H9 (cell line): ENCODE results near the gene ARHGAP40. TPM values are rescaled to one million over a fixed set of nuclear protein-coding genes. Genes with fewer than 3 reads are reported as not detected.

Source experiments
- DNase-seq: peaks from one replicate; pipeline ENCODE4 v3.0.0-alpha.2; 2017
- H2AFZ ChIP-seq: one replicate; pipeline ENCODE4 v1.6.1; 2013; ENCODE audit warnings: mild to moderate bottlenecking, low read length, control low read depth, moderate library complexity
- H2AK5ac ChIP-seq: 2 replicates; pipeline ENCODE4 v1.6.1; 2013; ENCODE audit warnings: low read length, control low read depth, mixed read lengths; ENCODE audit not compliant: insufficient read length
- H2BK120ac ChIP-seq: one replicate; pipeline ENCODE4 v1.6.1; 2013; ENCODE audit warnings: low read depth, mild to moderate bottlenecking, low read length, control low read depth, inconsistent platforms; ENCODE audit not compliant: poor library complexity, severe bottlenecking
- H2BK12ac ChIP-seq: 2 replicates; pipeline ENCODE4 v1.6.1; 2013; ENCODE audit warnings: low read length, control low read depth, mixed read lengths, low read depth; ENCODE audit not compliant: insufficient read length
- H2BK15ac ChIP-seq: 2 replicates; pipeline ENCODE4 v1.6.1; 2013; ENCODE audit warnings: low read depth, low read length, control low read depth
- H2BK20ac ChIP-seq: one replicate; pipeline ENCODE4 v1.6.1; 2013; ENCODE audit warnings: low read depth, mild to moderate bottlenecking, low read length, control low read depth, inconsistent platforms; ENCODE audit not compliant: poor library complexity, severe bottlenecking
- H2BK5ac ChIP-seq: 2 replicates; pipeline ENCODE4 v1.6.1; 2013; ENCODE audit warnings: low read length, control low read depth, mixed read lengths; ENCODE audit not compliant: insufficient read length
- H3K14ac ChIP-seq: 2 replicates; pipeline ENCODE4 v1.6.1; 2013; ENCODE audit warnings: low read length, control low read depth; ENCODE audit not compliant: insufficient read depth
- H3K18ac ChIP-seq: 2 replicates; pipeline ENCODE4 v1.6.1; 2013; ENCODE audit warnings: low read depth, mild to moderate bottlenecking, mixed read lengths, low read length, control low read depth; ENCODE audit not compliant: insufficient read length
- H3K23ac ChIP-seq: 2 replicates; pipeline ENCODE4 v1.6.1; 2013; ENCODE audit warnings: low read length, control low read depth, mixed read lengths, low read depth; ENCODE audit not compliant: insufficient read length
- H3K23me2 ChIP-seq: 2 replicates; pipeline ENCODE4 v1.6.1; 2013; ENCODE audit warnings: low read depth, mild to moderate bottlenecking, mixed read lengths, low read length, control low read depth; ENCODE audit not compliant: insufficient read length, poor library complexity, severe bottlenecking
- H3K27ac ChIP-seq: 2 replicates; pipeline ENCODE4 v1.5.1; 2013; ENCODE audit warnings: low read length, control low read depth, mixed read lengths, low read depth; ENCODE audit not compliant: insufficient read length
- H3K27me3 ChIP-seq: 2 replicates; pipeline ENCODE4 v1.6.1; 2013; ENCODE audit warnings: low read length, control low read depth, inconsistent platforms; ENCODE audit not compliant: insufficient read depth
- H3K4ac ChIP-seq: 2 replicates; pipeline ENCODE4 v1.6.1; 2013; ENCODE audit warnings: low read depth, mild to moderate bottlenecking, control low read depth, inconsistent platforms, low read length, moderate library complexity
- H3K4me1 ChIP-seq: 2 replicates; pipeline ENCODE4 v1.6.1; 2013; ENCODE audit warnings: low read length, control low read depth, inconsistent platforms; ENCODE audit not compliant: insufficient read depth
- H3K4me2 ChIP-seq: 2 replicates; pipeline ENCODE4 v1.6.1; 2013; ENCODE audit warnings: low read length, control low read depth, mixed read lengths; ENCODE audit not compliant: insufficient read length, insufficient read depth
- H3K56ac ChIP-seq: 2 replicates; pipeline ENCODE4 v1.6.1; 2013; ENCODE audit warnings: low read depth, mild to moderate bottlenecking, mixed read lengths, low read length, control low read depth; ENCODE audit not compliant: insufficient read length
- H3K79me1 ChIP-seq: 2 replicates; pipeline ENCODE4 v1.6.1; 2013; ENCODE audit warnings: low read depth, mild to moderate bottlenecking, moderate library complexity, low read length, control low read depth, inconsistent platforms; ENCODE audit not compliant: insufficient read depth, poor library complexity, severe bottlenecking
- H3K79me2 ChIP-seq: 2 replicates; pipeline ENCODE4 v1.6.1; 2013; ENCODE audit warnings: low read length, control low read depth, inconsistent platforms; ENCODE audit not compliant: insufficient read depth
- H3K9ac ChIP-seq: 2 replicates; pipeline ENCODE4 v1.6.1; 2013; ENCODE audit warnings: low read length, control low read depth, mixed read lengths; ENCODE audit not compliant: insufficient read length; ENCODE audit errors: extremely low read depth
- H3K9me3 ChIP-seq: one replicate; pipeline ENCODE4 v1.6.1; 2013; ENCODE audit warnings: low read depth, low read length, inconsistent platforms; ENCODE audit not compliant: control insufficient read depth
- H3T11ph ChIP-seq: one replicate; pipeline ENCODE4 v1.6.1; 2013; ENCODE audit warnings: mild to moderate bottlenecking, low read length, control low read depth, inconsistent platforms
- H4K20me1 ChIP-seq: one replicate; pipeline ENCODE4 v1.6.1; 2013; ENCODE audit not compliant: control insufficient read depth, insufficient read length, insufficient read depth
- H4K5ac ChIP-seq: 2 replicates; pipeline ENCODE4 v1.6.1; 2013; ENCODE audit warnings: low read depth, mild to moderate bottlenecking, mixed read lengths, low read length, control low read depth; ENCODE audit not compliant: insufficient read length
- H4K8ac ChIP-seq: replicated peaks from 2 replicates; pipeline ENCODE4 v1.6.1; 2013; ENCODE audit warnings: low read length, control low read depth, mixed read lengths, low read depth; ENCODE audit not compliant: insufficient read length
- H4K91ac ChIP-seq: 2 replicates; pipeline ENCODE4 v1.6.1; 2013; ENCODE audit warnings: low read depth, mild to moderate bottlenecking, moderate library complexity, mixed read lengths, low read length, control low read depth; ENCODE audit not compliant: insufficient read length
- H3K27ac Mint-ChIP-seq, 3 experiments: 2 replicates in 2 of 3; 3 replicates in 1 of 3; pipeline ENCODE4 v1.8.0; 2020 to 2021; ENCODE audit warnings: mixed read lengths in 3 of 3, mild to moderate bottlenecking in 1 of 3, moderate library complexity in 1 of 3
- H3K27me3 Mint-ChIP-seq: 2 replicates; pipeline ENCODE4 v1.8.0; 2021; ENCODE audit warnings: low read depth, mild to moderate bottlenecking, moderate library complexity, mixed read lengths
- H3K36me3 Mint-ChIP-seq, 3 experiments: 2 replicates in 2 of 3; 3 replicates in 1 of 3; pipeline ENCODE4 v1.8.0; 2020 to 2021; ENCODE audit warnings: low read depth in 3 of 3, mixed read lengths in 3 of 3; ENCODE audit not compliant: insufficient read depth in 1 of 3
- H3K4me1 Mint-ChIP-seq, 2 experiments: 2 replicates each; pipeline ENCODE4 v1.8.0; 2020; ENCODE audit warnings: mixed read lengths in 2 of 2
- H3K4me3 Mint-ChIP-seq, 2 experiments: 2 replicates in 1 of 2; 3 replicates in 1 of 2; pipeline ENCODE4 v1.8.0; 2020 to 2021; ENCODE audit warnings: mild to moderate bottlenecking in 2 of 2, mixed read lengths in 2 of 2, moderate library complexity in 1 of 2
- H3K9me3 Mint-ChIP-seq, 2 experiments: 2 replicates in 1 of 2; 3 replicates in 1 of 2; pipeline ENCODE4 v1.8.0; 2020; ENCODE audit warnings: mild to moderate bottlenecking in 2 of 2, mixed read lengths in 2 of 2, moderate library complexity in 1 of 2
- CTCF ChIP-seq: fragments of 200-600 bp; sonication (generic); conservative IDR thresholded peaks from 3 replicates; pipeline ENCODE4 v1.8.0; 2021; ENCODE audit warnings: antibody characterized with exemption, mild to moderate bottlenecking
- WGBS: extraction: QIAGEN DNeasy Blood & Tissue Kit; methylation state at CpG from one replicate; pipeline ENCODE4 v1.1.7; 2013; ENCODE audit warnings: missing lambda C conversion rate, low lambda C conversion rate, mixed read lengths; ENCODE audit not compliant: insufficient read length; ENCODE audit errors: extremely low coverage; 5-methylcytosine and 5-hydroxymethylcytosine counted together
- total RNA-seq: library from RNA; stranded (reverse); gene quantifications from 2 replicates; pipeline ENCODE4 v1.2.1, GENCODE V29; 2021

Gene ARHGAP40
- total RNA-seq, 1 experiment from 2014 or later: 0.17 TPM

GRCh38 chr20:38600057-38600456 is 1.6 kb upstream of the ARHGAP40 start:
- no peak for TF ChIP-seq CTCF
- H3K36me3 Mint-ChIP-seq: peaks cover 5 to 10% (median 5%) of the 10 kb centered on the region in 3 experiments; a peak in 6 of 7 replicates
- Histone ChIP-seq H2BK12ac (no peak overlapping the region), H3K9ac (no peak overlapping the region), H4K5ac (no peak overlapping the region), H3K79me2 (no peaks in the 10 kb centered on the region), H2AK5ac (no peak overlapping the region), H2BK20ac (no peak overlapping the region), H3K27ac (no peak overlapping the region), H3T11ph (no peak overlapping the region), H3K23ac (no peak overlapping the region), H3K79me1 (no peaks in the 10 kb centered on the region), H3K14ac (no peak overlapping the region), H2AFZ (no peak overlapping the region), H3K27me3 (no peaks in the 10 kb centered on the region), H3K23me2 (no peaks in the 10 kb centered on the region), H4K20me1 (no peaks in the 10 kb centered on the region), H3K4ac (no peak overlapping the region), H3K4me2 (no peak overlapping the region), H3K9me3 (no peaks in the 10 kb centered on the region), H3K18ac (no peak overlapping the region), H2BK120ac (no peak overlapping the region), H2BK5ac (no peak overlapping the region), H3K56ac (no peak overlapping the region), H2BK15ac (no peak overlapping the region), H3K4me1 (no peaks in the 10 kb centered on the region; the same call in 1 of the 2 replicates), H4K8ac (no peak overlapping the region), H4K91ac (no peak overlapping the region)
- peaks cover 24 to 28% of the 10 kb centered on the region in 2 experiments for H3K4me1 Mint-ChIP-seq
- no peak overlapping the region for H3K4me3 Mint-ChIP-seq
- H3K9me3 Mint-ChIP-seq: peaks cover 10 to 12% of the 10 kb centered on the region in 2 experiments
- H3K27ac Mint-ChIP-seq: no peak overlapping the region
- H3K27me3 Mint-ChIP-seq: peaks cover 21% of the 10 kb centered on the region
- WGBS: no CpG with 5 or more reads among the region's 1 CpG
- DNase-seq: no peak
